ENCODE results near the gene GRIK4.

GRCh38 chr11:120576606-120577005 lies 65.1 kb downstream of the GRIK4 start:
- TF ChIP-seq CTCF (conservative IDR thresholded peaks at IDR 0.05; ENCODE audit: low read length): no peak
- no peak for TF ChIP-seq EZH2phosphoT487 (IDR thresholded peaks at IDR 0.05; ENCODE audit: borderline replicate concordance)
